ENCODE measurements around the gene LRRC28.

LRRC28 gene

GRCh38 chr15:99439524-99439835 is 188.2 kb downstream of the LRRC28 start:
- H3K27me3 ChIP-seq (ENCODE audit: insufficient read depth, poor library complexity, severe bottlenecking), result no peaks in the 10 kb centered on the region
- TF ChIP-seq POLR2AphosphoS5 (IDR thresholded peaks at IDR 0.05; ENCODE audit: low read depth) (no peak), CTCF (IDR thresholded peaks at IDR 0.05; ENCODE audit: insufficient read depth, low read length) (no peak), SPI1 (IDR thresholded peaks at IDR 0.05; ENCODE audit: borderline replicate concordance, low read depth) (no peak), REST (IDR thresholded peaks at IDR 0.05; ENCODE audit: insufficient replicate concordance, low read depth) (no peak), GABPA (IDR thresholded peaks at IDR 0.05; ENCODE audit: low read depth) (no peak)
- no peak overlapping the region for H3K27ac ChIP-seq (replicated peaks)
- no peak for DNase-seq (ENCODE audit: low read depth in 1 of 2, low spot score in 1 of 2)
- H3K4me3 ChIP-seq (replicated peaks; ENCODE audit: insufficient read depth, low read length), result no peak overlapping the region

GRCh38 chr15:99440029-99440428 is 188.7 kb downstream of the LRRC28 start:
- H3K27ac ChIP-seq (replicated peaks), result no peak overlapping the region
- no peaks in the 10 kb centered on the region for H3K27me3 ChIP-seq (ENCODE audit: insufficient read depth, poor library complexity, severe bottlenecking)
- TF ChIP-seq CTCF (IDR thresholded peaks at IDR 0.05; ENCODE audit: insufficient read depth, low read length) (no peak), GABPA (IDR thresholded peaks at IDR 0.05; ENCODE audit: low read depth) (no peak)
- no peak overlapping the region for H3K4me3 ChIP-seq (replicated peaks; ENCODE audit: insufficient read depth, low read length)
- DNase-seq (ENCODE audit: low read depth in 1 of 2, low spot score in 1 of 2), result no peak
